Measurements from ENCODE around the gene CAMTA1.

DNA sequence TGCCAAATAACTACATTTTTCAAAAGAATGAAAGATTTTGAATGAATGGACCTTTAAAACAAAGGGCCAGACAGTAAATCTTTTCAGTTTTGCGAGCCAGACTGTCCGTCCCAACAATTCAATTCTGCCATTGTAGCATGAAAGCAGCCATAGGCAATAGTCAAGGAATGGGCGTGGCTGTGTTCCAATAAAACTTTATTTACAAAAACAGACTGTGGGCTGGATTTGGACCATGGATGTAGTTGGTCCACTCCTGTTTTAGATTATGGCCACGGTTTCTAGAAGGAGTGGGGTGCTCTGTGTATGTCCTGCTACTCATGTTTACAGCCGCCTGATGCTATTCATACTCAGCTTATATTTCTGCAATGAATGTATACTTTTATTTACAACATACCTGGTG, 474.7 kb downstream of the CAMTA1 start:
- TF ChIP-seq EZH2 (IDR thresholded peaks at IDR 0.05; ENCODE audit: borderline replicate concordance) (no peak), EZH2phosphoT487 (IDR thresholded peaks at IDR 0.05; ENCODE audit: low read depth, severe bottlenecking, unreplicated experiment) (no peak)
- TF ChIP-seq, protein P1, sequence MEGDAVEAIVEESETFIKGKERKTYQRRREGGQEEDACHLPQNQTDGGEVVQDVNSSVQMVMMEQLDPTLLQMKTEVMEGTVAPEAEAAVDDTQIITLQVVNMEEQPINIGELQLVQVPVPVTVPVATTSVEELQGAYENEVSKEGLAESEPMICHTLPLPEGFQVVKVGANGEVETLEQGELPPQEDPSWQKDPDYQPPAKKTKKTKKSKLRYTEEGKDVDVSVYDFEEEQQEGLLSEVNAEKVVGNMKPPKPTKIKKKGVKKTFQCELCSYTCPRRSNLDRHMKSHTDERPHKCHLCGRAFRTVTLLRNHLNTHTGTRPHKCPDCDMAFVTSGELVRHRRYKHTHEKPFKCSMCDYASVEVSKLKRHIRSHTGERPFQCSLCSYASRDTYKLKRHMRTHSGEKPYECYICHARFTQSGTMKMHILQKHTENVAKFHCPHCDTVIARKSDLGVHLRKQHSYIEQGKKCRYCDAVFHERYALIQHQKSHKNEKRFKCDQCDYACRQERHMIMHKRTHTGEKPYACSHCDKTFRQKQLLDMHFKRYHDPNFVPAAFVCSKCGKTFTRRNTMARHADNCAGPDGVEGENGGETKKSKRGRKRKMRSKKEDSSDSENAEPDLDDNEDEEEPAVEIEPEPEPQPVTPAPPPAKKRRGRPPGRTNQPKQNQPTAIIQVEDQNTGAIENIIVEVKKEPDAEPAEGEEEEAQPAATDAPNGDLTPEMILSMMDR (IDR thresholded peaks at IDR 0.05; ENCODE audit: poor library complexity), result no peak

All from hepatocyte (in vitro differentiated cells).